Activated naive CD8-positive, alpha-beta T cell treated with anti-CD3 and anti-CD28 coated beads, Interleukin-2, amount 10 ng/mL, durations not matched to agents 7 days and 5 days (primary cell): Measurements from ENCODE around the gene PILRB. TPM values are rescaled to one million over a fixed set of nuclear protein-coding genes. Genes with fewer than 3 reads are reported as not detected.
A peak's percentile ranks its signal among the peaks of the same experiment; 100 is the strongest.
"Not testable (repeated sequence)": the region's sequence is repeated elsewhere in the genome, so short reads cannot be mapped to it uniquely, and the experiment has no call there.

ENCODE experiments used
- ATAC-seq: fragments of 150-1000 bp; cut with Tn5 transposase; one replicate; pipeline ENCODE4 v1.10.0; 2021; ENCODE audit warnings: low read depth, moderate library complexity
- POLR2A ChIA-PET: fragments of 350-600 bp; sonication (Branson Sonifier 250); formaldehyde crosslinking; loops from one replicate; lab custom pipeline; 2021; ENCODE audit warnings: antibody characterized with exemption; lab: Charles Lee
- DNase-seq: peaks from one replicate; pipeline ENCODE4 v3.0.0; 2021
- H3K27ac Mint-ChIP-seq: one replicate; pipeline ENCODE4 v1.8.0; 2022; ENCODE audit warnings: mild to moderate bottlenecking, mixed read lengths
- H3K27me3 Mint-ChIP-seq: one replicate; pipeline ENCODE4 v1.8.0; 2022; ENCODE audit warnings: mild to moderate bottlenecking, moderate library complexity, mixed read lengths
- H3K36me3 Mint-ChIP-seq: one replicate; pipeline ENCODE4 v1.8.0; 2021; ENCODE audit warnings: mild to moderate bottlenecking, mixed read lengths
- H3K4me1 Mint-ChIP-seq: one replicate; pipeline ENCODE4 v1.8.0; 2021; ENCODE audit warnings: mixed read lengths
- H3K4me3 Mint-ChIP-seq: one replicate; pipeline ENCODE4 v1.8.0; 2022; ENCODE audit warnings: mild to moderate bottlenecking, moderate library complexity, mixed read lengths
- H3K9me3 Mint-ChIP-seq: one replicate; pipeline ENCODE4 v1.8.0; 2021; ENCODE audit warnings: mixed read lengths
- total RNA-seq, 2 experiments: library from RNA; stranded (reverse); gene quantifications; one replicate each; pipeline ENCODE4 v1.2.3, GENCODE V29; 2021

PILRB gene
- total RNA-seq, 2 experiments from 2014 or later = 91.3 to 96.4 TPM

- peak overlapping the region; percentile 89 for H3K27ac Mint-ChIP-seq
- POLR2A ChIA-PET = interaction anchor here (0.8 to 1.6 kb wide), 4 partner anchors 10 to 212 kb away, joined by 3 to 6 read pairs (median 3); partner anchors contain the start of gene PVRIG
- not testable (repeated sequence) for H3K27me3 Mint-ChIP-seq, H3K9me3 Mint-ChIP-seq
- H3K4me3 Mint-ChIP-seq = peak overlapping the region; percentile 67
- DNase-seq (peak; percentile 74), ATAC-seq (peak; percentile 41)
- H3K4me1 Mint-ChIP-seq = peaks cover 37% of the 10 kb centered on the region
- H3K36me3 Mint-ChIP-seq = peaks cover 28% of the 10 kb centered on the region
These were observed 12.6 kb upstream of the PILRB start for GRCh38 chr7:100345288-100345672.

GRCh38 chr7:100346921-100347320 is 11.0 kb upstream of the PILRB start:
- Mint-ChIP-seq H3K36me3 (peaks cover 32% of the 10 kb centered on the region), H3K27ac (peak overlapping the region; percentile 71), H3K4me3 (no peak overlapping the region), H3K4me1 (peaks cover 46% of the 10 kb centered on the region), H3K27me3 (no peaks in the 10 kb centered on the region), H3K9me3 (no peaks in the 10 kb centered on the region)
- no peak for ATAC-seq
- no peak for DNase-seq
- POLR2A ChIA-PET = interaction anchor here (0.5 to 1.2 kb wide), 4 partner anchors 11 to 213 kb away, joined by 3 to 4 read pairs (median 3); partner anchors contain the start of gene ZCWPW1

- H3K9me3 Mint-ChIP-seq = no peaks in the 10 kb centered on the region
These were observed 9.1 kb upstream of the PILRB start for GRCh38 chr7:100348805-100349204.

GRCh38 chr7:100349757-100350156 is 8.2 kb upstream of the PILRB start:
- H3K9me3 Mint-ChIP-seq = no peaks in the 10 kb centered on the region
- H3K4me3 Mint-ChIP-seq = no peak overlapping the region
- peaks cover 40% of the 10 kb centered on the region for H3K4me1 Mint-ChIP-seq
- ATAC-seq (no peak), DNase-seq (no peak)
- no peaks in the 10 kb centered on the region for H3K27me3 Mint-ChIP-seq
- POLR2A ChIA-PET = interaction anchor here (1.5 kb wide), 1 partner anchor 79 kb away, joined by 4 read pairs; the partner anchor contains the start of gene ZCWPW1
- peaks cover 36% of the 10 kb centered on the region for H3K36me3 Mint-ChIP-seq
- peak overlapping the region; percentile 72 for H3K27ac Mint-ChIP-seq

More at GRCh38 chr7:100348805-100349204, 9.1 kb upstream of the PILRB start:
- H3K4me3 Mint-ChIP-seq = no peak overlapping the region
- ATAC-seq (no peak), DNase-seq (no peak)
- peaks cover 35% of the 10 kb centered on the region for H3K36me3 Mint-ChIP-seq
- POLR2A ChIA-PET = interaction anchor here (0.6 to 1.5 kb wide), 2 partner anchors 80 to 107 kb away, joined by 3 to 4 read pairs; partner anchors contain the start of gene ZCWPW1
- no peaks in the 10 kb centered on the region for H3K27me3 Mint-ChIP-seq
- H3K4me1 Mint-ChIP-seq = peaks cover 46% of the 10 kb centered on the region
- H3K27ac Mint-ChIP-seq = peak overlapping the region; percentile 38

GRCh38 chr7:100351657-100352058 is 6.3 kb upstream of the PILRB start:
- Mint-ChIP-seq H3K9me3 (no peaks in the 10 kb centered on the region), H3K36me3 (peaks cover 40% of the 10 kb centered on the region), H3K27ac (peak overlapping the region; percentile 95), H3K4me3 (peak overlapping the region; percentile 82), H3K27me3 (no peaks in the 10 kb centered on the region), H3K4me1 (peaks cover 33% of the 10 kb centered on the region)
- POLR2A ChIA-PET = interaction anchor here (0.6 kb wide), 1 partner anchor 963 kb away, joined by 7 read pairs; no protein-coding TSS in a partner anchor
- DNase-seq (no peak), ATAC-seq (peak; percentile 34)

GRCh38 chr7:100352230-100352781 is 5.6 kb upstream of the PILRB start:
- Mint-ChIP-seq H3K36me3 (peaks cover 36% of the 10 kb centered on the region), H3K4me3 (peak overlapping the region; percentile 82), H3K4me1 (peaks cover 31% of the 10 kb centered on the region), H3K27ac (peak overlapping the region; percentile 95)
- peak; percentile 49 for DNase-seq
- not testable (repeated sequence) for H3K9me3 Mint-ChIP-seq, H3K27me3 Mint-ChIP-seq
- peak; percentile 83 for ATAC-seq
- POLR2A ChIA-PET = interaction anchor here (0.6 to 1.5 kb wide), 5 partner anchors 16 to 187 kb away, joined by 3 to 5 read pairs (median 3); partner anchors contain the start of gene MEPCE

- H3K9me3 Mint-ChIP-seq = no peaks in the 10 kb centered on the region
- peaks cover 31% of the 10 kb centered on the region for H3K36me3 Mint-ChIP-seq
- DNase-seq = no peak
- H3K4me1 Mint-ChIP-seq = peaks cover 28% of the 10 kb centered on the region
- H3K27ac Mint-ChIP-seq = peak overlapping the region; percentile 95
- ATAC-seq = no peak
- no peaks in the 10 kb centered on the region for H3K27me3 Mint-ChIP-seq
- peak overlapping the region; percentile 82 for H3K4me3 Mint-ChIP-seq
- POLR2A ChIA-PET = interaction anchor here (0.6 to 1.5 kb wide), 6 partner anchors 16 to 188 kb away, joined by 3 to 5 read pairs (median 4); partner anchors contain the start of gene MEPCE
These were observed 4.8 kb upstream of the PILRB start for GRCh38 chr7:100352984-100353684.

GRCh38 chr7:100353685-100354330 is 4.1 kb upstream of the PILRB start:
- H3K9me3 Mint-ChIP-seq = no peaks in the 10 kb centered on the region
- POLR2A ChIA-PET = interaction anchor here (0.8 to 1.5 kb wide), 3 partner anchors 15 to 75 kb away, joined by 3 to 5 read pairs (median 4); partner anchors contain the start of gene ZCWPW1
- peak overlapping the region; percentile 82 for H3K4me3 Mint-ChIP-seq
- H3K4me1 Mint-ChIP-seq = peaks cover 28% of the 10 kb centered on the region
- peak overlapping the region; percentile 95 for H3K27ac Mint-ChIP-seq
- H3K27me3 Mint-ChIP-seq = no peaks in the 10 kb centered on the region
- peaks cover 29% of the 10 kb centered on the region for H3K36me3 Mint-ChIP-seq
- peak; percentile 43 for DNase-seq
- ATAC-seq = peak; percentile 48

- POLR2A ChIA-PET = interaction anchor here (1.4 kb wide), 1 partner anchor 9 kb away, joined by 5 read pairs; no protein-coding TSS in a partner anchor
- DNase-seq = no peak
- no peak for ATAC-seq
- Mint-ChIP-seq H3K9me3 (no peaks in the 10 kb centered on the region), H3K4me1 (peaks cover 12% of the 10 kb centered on the region), H3K4me3 (no peak overlapping the region), H3K27me3 (no peaks in the 10 kb centered on the region), H3K27ac (peak overlapping the region; percentile 21), H3K36me3 (peaks cover 28% of the 10 kb centered on the region)
These were observed 1.4 kb upstream of the PILRB start for GRCh38 chr7:100356416-100357068.

- no peak overlapping the region for H3K27ac Mint-ChIP-seq
These were observed 771 bp upstream of the PILRB start for GRCh38 chr7:100357131-100357561.

GRCh38 chr7:100358857-100359212 is 918 bp downstream of the PILRB start:
- ATAC-seq (no peak), DNase-seq (no peak)
- Mint-ChIP-seq H3K27ac (peak overlapping the region; percentile 48), H3K36me3 (peaks cover 34% of the 10 kb centered on the region), H3K4me3 (no peak overlapping the region), H3K27me3 (no peaks in the 10 kb centered on the region), H3K4me1 (peaks cover 7% of the 10 kb centered on the region), H3K9me3 (no peaks in the 10 kb centered on the region)
- POLR2A ChIA-PET = no interaction called here

More at GRCh38 chr7:100357131-100357561, 771 bp upstream of the PILRB start:
- POLR2A ChIA-PET = no interaction called here
- no peak overlapping the region for H3K4me3 Mint-ChIP-seq
- H3K36me3 Mint-ChIP-seq = peaks cover 30% of the 10 kb centered on the region
- no peaks in the 10 kb centered on the region for H3K9me3 Mint-ChIP-seq
- no peaks in the 10 kb centered on the region for H3K27me3 Mint-ChIP-seq
- ATAC-seq (no peak), DNase-seq (no peak)
- H3K4me1 Mint-ChIP-seq = peaks cover 10% of the 10 kb centered on the region

GRCh38 chr7:100360135-100360854 is 2.4 kb downstream of the PILRB start:
- H3K36me3 Mint-ChIP-seq = peaks cover 37% of the 10 kb centered on the region
- no peaks in the 10 kb centered on the region for H3K9me3 Mint-ChIP-seq
- POLR2A ChIA-PET = no interaction called here
- no peaks in the 10 kb centered on the region for H3K27me3 Mint-ChIP-seq
- DNase-seq = no peak
- H3K4me1 Mint-ChIP-seq = peaks cover 11% of the 10 kb centered on the region
- H3K4me3 Mint-ChIP-seq = no peak overlapping the region
- H3K27ac Mint-ChIP-seq = no peak overlapping the region
- ATAC-seq = no peak
